Hepatocyte (in vitro differentiated cells): ENCODE measurements around the gene ZNF354B.
"Not testable (repeated sequence)": the region's sequence is repeated elsewhere in the genome, so short reads cannot be mapped to it uniquely, and the experiment has no call there.

Experiments
- CTCF ChIP-seq: fragments of 200-600 bp; sonication (generic); IDR thresholded peaks from 2 replicates; pipeline ENCODE4 v1.5.1; 2016; ENCODE audit warnings: antibody characterized with exemption, mild to moderate bottlenecking; ENCODE audit not compliant: poor library complexity
- EZH2 ChIP-seq: fragments of 200-600 bp; sonication (generic); IDR thresholded peaks from 2 replicates; pipeline ENCODE4 v1.6.1; 2016; ENCODE audit warnings: antibody characterized with exemption, mild to moderate bottlenecking, borderline replicate concordance

- not testable (repeated sequence) for TF ChIP-seq CTCF, EZH2
These were observed 20.9 kb upstream of the ZNF354B start for GRCh38 chr5:178838695-178839318.
